GM20000 (cell line): Measurements from ENCODE around the gene VPS13D.

Experiments
- DNase-seq: peaks from one replicate; pipeline ENCODE4 v3.0.0; 2012; ENCODE audit warnings: low spot score
- CTCF ChIP-seq: IDR thresholded peaks from 2 replicates; pipeline ENCODE4 v1.5.1; 2012; ENCODE audit warnings: mild to moderate bottlenecking, control low read depth; ENCODE audit errors: extremely low read depth, missing control alignments

VPS13D gene

GRCh38 chr1:12438349-12438924, 208.6 kb downstream of the VPS13D start:
- no peak for DNase-seq
- TF ChIP-seq CTCF: no peak

GRCh38 chr1:12439073-12439472, 209.2 kb downstream of the VPS13D start:
- TF ChIP-seq CTCF: no peak
- DNase-seq: no peak

DNA sequence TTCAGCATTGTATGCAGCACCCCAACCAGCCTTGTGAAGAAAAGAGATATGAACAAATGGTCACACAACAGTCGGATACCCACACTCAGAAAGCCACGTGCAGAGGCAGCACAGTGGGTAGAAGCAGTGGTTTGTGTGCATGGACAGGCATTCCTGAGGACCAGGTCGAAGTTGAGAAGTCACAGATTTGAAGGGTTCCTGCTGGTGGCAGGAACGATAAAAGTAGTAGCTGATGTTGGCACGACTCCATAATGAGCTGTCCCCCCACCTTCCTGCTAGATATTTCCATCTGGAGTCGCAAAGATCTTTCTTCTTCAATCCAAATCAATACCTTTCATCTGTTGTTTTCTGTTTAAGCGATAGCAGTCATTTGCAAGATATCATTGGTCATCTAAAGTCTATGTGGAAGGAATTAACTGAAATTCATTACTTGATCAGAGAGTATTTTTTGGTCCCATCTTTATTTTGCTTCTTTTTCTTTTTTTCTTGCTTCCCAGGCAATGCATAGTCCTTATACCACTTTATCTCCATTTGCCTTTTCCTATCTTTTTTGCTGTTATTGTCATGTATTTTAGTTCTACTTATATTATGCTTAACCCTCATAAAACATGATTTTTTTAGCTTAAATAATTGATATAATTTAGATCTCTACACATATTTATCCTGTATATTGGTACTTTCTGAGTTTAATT, 211.7 kb downstream of the VPS13D start:
- no peak for TF ChIP-seq CTCF
- no peak for DNase-seq

GRCh38 chr1:12442217-12442616, 212.4 kb downstream of the VPS13D start:
- TF ChIP-seq CTCF: no peak
- no peak for DNase-seq

DNA sequence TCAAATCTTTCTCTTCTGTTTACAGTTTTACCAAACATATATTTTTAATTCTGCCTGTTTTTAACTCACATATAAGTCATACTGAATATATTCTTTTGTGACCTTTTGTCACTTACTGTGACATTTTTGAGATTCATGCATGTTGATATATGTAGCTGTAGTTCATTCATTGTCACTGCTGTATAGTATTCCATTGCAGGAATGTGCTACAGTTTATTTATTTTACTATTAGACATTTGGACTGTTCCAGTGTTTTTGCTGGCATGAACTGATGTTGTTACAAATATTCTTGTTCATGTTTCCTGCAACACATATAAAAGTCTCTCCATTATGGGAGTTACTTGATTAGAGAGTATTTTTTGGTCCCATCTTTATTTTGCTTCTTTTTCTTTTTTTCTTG, 213.3 kb downstream of the VPS13D start:
- TF ChIP-seq CTCF: no peak
- no peak for DNase-seq

DNA sequence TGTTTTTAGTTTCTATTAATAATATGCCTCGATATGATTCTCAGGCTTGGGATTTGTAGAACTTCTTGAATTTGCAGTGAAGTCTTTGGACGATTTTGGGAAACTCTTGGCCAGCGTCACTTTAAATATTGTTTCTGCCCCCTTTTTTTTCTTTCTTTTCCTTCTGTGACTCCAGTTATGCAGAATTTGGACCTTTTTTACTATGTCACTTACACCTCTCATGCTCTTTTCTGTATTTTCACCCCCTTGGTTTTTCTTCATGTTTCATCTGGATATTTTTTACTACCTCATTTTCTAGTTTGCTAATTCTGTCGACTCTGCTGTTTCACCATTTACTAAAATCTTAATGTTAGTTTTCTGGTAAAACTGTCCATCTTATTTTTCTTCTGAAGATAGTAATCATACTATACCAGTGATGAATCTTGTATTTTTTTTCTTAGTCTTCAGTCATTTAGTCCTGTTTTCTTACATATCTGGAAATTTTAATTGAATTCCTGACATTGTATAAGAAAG, 214.6 kb downstream of the VPS13D start:
- no peak for DNase-seq
- no peak for TF ChIP-seq CTCF

DNA sequence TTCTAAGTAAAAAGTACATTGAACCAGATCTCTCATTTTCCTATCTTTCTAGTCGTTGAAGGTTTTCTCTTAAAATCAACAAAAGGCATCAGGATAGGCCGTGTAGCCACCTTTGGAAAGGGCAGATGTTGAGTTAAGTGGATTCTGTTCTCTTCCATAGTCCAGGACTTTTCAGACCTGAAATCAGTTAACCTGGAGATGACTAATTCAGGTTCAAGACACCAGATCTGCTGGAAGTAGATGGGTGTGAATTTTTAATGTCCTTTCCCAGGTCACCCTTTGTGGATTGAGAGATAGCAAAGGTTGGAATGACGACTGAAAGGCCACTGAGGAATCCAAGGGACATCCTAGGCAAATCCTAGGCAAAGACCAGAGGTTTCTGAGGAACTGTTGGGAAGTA, 215.4 kb downstream of the VPS13D start:
- no peak for DNase-seq
- no peak for TF ChIP-seq CTCF
